GM12891 (cell line): ENCODE measurements around the gene CGNL1.

Experiments
- POLR2A ChIP-seq: IDR thresholded peaks from 2 replicates; pipeline ENCODE4 v1.6.1; 2011; ENCODE audit warnings: low read depth, low read length, control low read depth
- POLR2AphosphoS5 ChIP-seq: IDR thresholded peaks from 2 replicates; pipeline ENCODE4 v1.6.1; 2011; ENCODE audit warnings: low read depth, low read length, control low read depth
- POU2F2 ChIP-seq: IDR thresholded peaks from 2 replicates; pipeline ENCODE4 v1.6.1; 2011; ENCODE audit warnings: low read depth, mild to moderate bottlenecking, control low read depth, low read length, moderate library complexity
- TAF1 ChIP-seq: IDR thresholded peaks from 2 replicates; pipeline ENCODE4 v1.6.1; 2011; ENCODE audit warnings: low read depth, low read length, control low read depth

DNA sequence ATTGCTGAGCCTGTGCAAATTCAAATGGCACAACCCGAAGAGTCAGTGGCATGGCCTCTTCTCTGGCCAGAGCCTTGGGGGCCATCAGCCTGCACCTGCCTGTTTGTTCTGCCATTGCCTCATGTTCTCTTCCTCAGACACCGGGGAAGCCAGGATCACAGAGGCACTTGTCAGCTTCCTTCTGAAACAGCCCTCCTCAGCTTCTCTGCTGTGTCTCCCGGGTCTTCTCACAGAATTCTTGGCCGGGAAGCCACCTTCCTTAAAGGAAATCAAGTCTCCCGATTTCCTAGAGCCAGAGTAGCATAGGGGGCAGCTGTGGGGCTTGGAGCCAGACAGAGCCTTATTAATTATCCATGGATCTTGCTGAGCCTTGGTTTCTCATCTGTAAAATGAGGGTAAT lies 47.4 kb upstream of the CGNL1 start:
- TF ChIP-seq TAF1 (no peak), POLR2A (no peak), POLR2AphosphoS5 (no peak), POU2F2 (no peak)
